GM12891 (cell line): ENCODE data around the gene CENATAC.

ENCODE experiments used
- PAX5 ChIP-seq: IDR thresholded peaks from 2 replicates; pipeline ENCODE4 v1.6.1; 2011; ENCODE audit warnings: low read length, moderate library complexity, mild to moderate bottlenecking; ENCODE audit not compliant: insufficient read depth, severe bottlenecking
- POLR2A ChIP-seq: IDR thresholded peaks from 2 replicates; pipeline ENCODE4 v1.6.1; 2011; ENCODE audit warnings: low read depth, low read length, control low read depth
- POLR2AphosphoS5 ChIP-seq: IDR thresholded peaks from 2 replicates; pipeline ENCODE4 v1.6.1; 2011; ENCODE audit warnings: low read depth, low read length, control low read depth
- SPI1 ChIP-seq: IDR thresholded peaks from 2 replicates; pipeline ENCODE4 v1.6.1; 2011; ENCODE audit warnings: low read depth, low read length, control low read depth
- TAF1 ChIP-seq: IDR thresholded peaks from 2 replicates; pipeline ENCODE4 v1.6.1; 2011; ENCODE audit warnings: low read depth, low read length, control low read depth

GRCh38 chr11:119014209-119014924 lies 16.4 kb downstream of the CENATAC start:
- TF ChIP-seq POLR2A (peak; percentile 77), POLR2AphosphoS5 (peak; percentile 81), TAF1 (no peak), PAX5 (no peak), SPI1 (no peak)
